ENCODE measurements around the gene CD27.
A peak's percentile ranks its signal among the peaks of the same experiment; 100 is the strongest.

Gene CD27

GRCh38 chr12:6434205-6435140 is 10.3 kb upstream of the CD27 start:
- no peak for DNase-seq (ENCODE audit: low spot score)

- no peak for DNase-seq (ENCODE audit: low spot score)
Observed at GRCh38 chr12:6435961-6436715, 8.6 kb upstream of the CD27 start.

GRCh38 chr12:6437586-6437985 is 7.2 kb upstream of the CD27 start:
- DNase-seq (ENCODE audit: low spot score), result no peak

- DNase-seq (ENCODE audit: low spot score), result no peak
Observed at GRCh38 chr12:6438345-6438744, 6.4 kb upstream of the CD27 start.

- no peak for DNase-seq (ENCODE audit: low spot score)
Observed at GRCh38 chr12:6440391-6440790, 4.4 kb upstream of the CD27 start.

- no peak for DNase-seq (ENCODE audit: low spot score)
Observed at GRCh38 chr12:6442836-6443235, 1.9 kb upstream of the CD27 start.

- DNase-seq (ENCODE audit: low spot score), result no peak
Observed at GRCh38 chr12:6443361-6443983, 1.3 kb upstream of the CD27 start.

- DNase-seq (ENCODE audit: low spot score), result no peak
Observed at GRCh38 chr12:6444031-6444430, 724 bp upstream of the CD27 start.

GRCh38 chr12:6450091-6450868 is 5.5 kb downstream of the CD27 start:
- DNase-seq (ENCODE audit: low spot score), result no peak

GRCh38 chr12:6450869-6451347 is 6.2 kb downstream of the CD27 start:
- DNase-seq (ENCODE audit: low spot score), result peak; percentile 46

GRCh38 chr12:6451348-6452244 is 6.8 kb downstream of the CD27 start, which contains the start of gene TAPBPL:
Gene TAPBPL (plus strand): TSS chr12:6452042. CDS start chr12:6452249, 207 bp downstream.
- peak; percentile 94 for DNase-seq (ENCODE audit: low spot score)

GRCh38 chr12:6452245-6452943 is 7.6 kb downstream of the CD27 start:
- DNase-seq (ENCODE audit: low spot score), result peak; percentile 58

GRCh38 chr12:6452944-6453630 is 8.3 kb downstream of the CD27 start:
- DNase-seq (ENCODE audit: low spot score), result no peak

GRCh38 chr12:6457220-6457945 is 12.6 kb downstream of the CD27 start:
- no peak for DNase-seq (ENCODE audit: low spot score)

- DNase-seq (ENCODE audit: low spot score), result no peak
Observed at GRCh38 chr12:6458281-6459003, 13.7 kb downstream of the CD27 start.

- no peak for DNase-seq (ENCODE audit: low spot score)
Observed at GRCh38 chr12:6459004-6459337, 14.2 kb downstream of the CD27 start.

- DNase-seq (ENCODE audit: low spot score), result no peak
Observed at GRCh38 chr12:6460751-6461371, 16.1 kb downstream of the CD27 start.
